Kidney capillary endothelial cell (primary cell): Measurements from ENCODE around the gene SLC28A1.
A peak's percentile ranks its signal among the peaks of the same experiment; 100 is the strongest.
"Not testable (repeated sequence)": the region's sequence is repeated elsewhere in the genome, so short reads cannot be mapped to it uniquely, and the experiment has no call there.

Experiments
- DNase-seq: peaks from one replicate; pipeline ENCODE4 v3.0.0-alpha.2; 2018; ENCODE audit warnings: low spot score

SLC28A1 gene

DNA sequence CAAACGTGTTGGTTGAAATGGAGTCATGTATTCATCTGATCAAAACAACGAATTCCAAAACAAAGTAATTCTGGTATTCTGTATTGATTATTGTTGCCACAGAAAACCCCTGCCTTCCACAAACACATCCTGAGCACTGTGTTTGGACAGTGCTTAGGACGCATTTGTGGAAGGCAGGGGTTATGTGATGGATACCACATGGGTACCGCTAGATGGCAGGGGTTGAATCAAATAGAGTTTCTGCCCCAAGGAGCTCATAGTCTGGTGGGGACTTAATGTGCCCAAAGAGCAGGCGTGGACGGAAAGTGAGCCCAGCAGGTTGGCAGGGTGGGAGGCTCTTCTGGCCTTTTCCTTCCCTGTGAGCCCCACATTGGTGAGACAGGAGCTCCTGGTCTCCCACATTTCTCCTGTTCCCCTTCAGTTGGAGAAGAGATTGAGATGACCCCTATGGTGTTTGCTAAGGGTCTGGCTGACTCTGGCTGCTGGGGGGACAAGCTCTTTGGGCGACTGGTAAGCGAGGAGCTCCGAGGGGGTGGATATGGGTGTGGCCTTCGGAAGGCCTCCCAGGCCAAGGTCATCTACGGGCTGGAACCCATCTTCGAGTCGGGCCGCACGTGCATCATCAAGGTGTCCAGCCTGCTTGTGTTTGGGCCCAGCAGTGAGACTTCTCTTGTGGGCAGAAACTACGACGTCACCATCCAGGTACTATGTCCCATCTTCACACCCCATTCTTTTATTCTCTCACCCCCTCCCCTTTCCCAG lies 22.1 kb upstream of the SLC28A1 start:
- no peak for DNase-seq

DNA sequence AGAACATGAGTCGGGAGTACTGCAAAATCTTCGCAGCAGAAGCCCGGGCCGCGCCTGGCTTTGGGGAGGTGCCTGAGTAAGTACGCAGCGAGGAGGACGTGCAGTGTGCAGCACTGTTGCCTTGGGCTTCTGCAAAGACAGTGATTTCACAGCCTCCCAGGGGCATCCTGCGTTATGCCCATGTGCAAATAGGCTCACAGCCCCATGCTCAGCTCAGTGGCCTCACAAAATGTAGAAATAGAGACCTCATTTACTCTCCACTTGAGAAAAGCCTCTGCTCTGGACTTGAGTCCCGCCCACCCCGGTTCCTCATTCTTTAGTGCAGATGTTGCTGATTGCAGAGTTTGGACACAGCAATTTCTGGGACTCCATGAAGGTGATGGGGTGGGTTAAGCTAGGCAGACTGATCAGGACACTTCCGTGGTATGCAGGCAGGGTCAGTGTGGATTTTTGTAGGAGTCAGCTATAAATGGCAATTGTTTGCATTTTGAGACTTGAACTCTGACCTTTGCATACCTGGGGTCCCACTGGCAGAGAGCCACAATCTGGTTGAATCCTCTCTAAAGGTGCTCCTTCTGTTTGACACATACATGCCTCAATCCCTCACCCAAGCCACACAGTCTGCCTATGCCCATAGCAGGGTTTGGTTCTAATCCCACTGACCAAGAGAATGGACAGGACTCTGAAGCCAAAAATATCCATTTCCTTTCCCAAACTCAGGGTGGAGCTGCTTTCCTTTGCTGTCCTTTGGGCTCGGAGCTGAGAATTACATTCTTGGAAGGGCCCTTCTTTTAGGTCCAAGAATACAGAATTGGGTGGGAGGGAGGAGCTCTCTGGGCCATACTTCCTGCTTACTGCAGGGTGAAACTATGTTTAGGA lies 20.7 kb upstream of the SLC28A1 start:
- no peak for DNase-seq

DNA sequence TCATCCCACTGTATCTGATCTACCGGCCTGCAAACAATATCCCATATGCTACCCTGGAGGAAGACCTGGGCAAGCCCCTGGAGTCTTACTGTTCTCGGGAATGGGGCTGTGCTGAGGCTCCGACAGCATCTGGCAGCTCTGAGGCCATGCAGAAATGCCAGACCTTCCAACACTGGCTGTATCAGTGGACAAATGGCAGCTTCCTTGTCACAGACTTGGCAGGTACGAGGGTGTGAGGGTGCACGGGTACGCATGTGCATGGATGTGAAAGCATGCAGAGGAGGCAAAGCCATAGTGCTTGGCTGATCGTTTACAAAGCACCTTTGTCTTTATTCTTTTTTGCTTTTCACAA lies 20.0 kb upstream of the SLC28A1 start:
- no peak for DNase-seq

DNA sequence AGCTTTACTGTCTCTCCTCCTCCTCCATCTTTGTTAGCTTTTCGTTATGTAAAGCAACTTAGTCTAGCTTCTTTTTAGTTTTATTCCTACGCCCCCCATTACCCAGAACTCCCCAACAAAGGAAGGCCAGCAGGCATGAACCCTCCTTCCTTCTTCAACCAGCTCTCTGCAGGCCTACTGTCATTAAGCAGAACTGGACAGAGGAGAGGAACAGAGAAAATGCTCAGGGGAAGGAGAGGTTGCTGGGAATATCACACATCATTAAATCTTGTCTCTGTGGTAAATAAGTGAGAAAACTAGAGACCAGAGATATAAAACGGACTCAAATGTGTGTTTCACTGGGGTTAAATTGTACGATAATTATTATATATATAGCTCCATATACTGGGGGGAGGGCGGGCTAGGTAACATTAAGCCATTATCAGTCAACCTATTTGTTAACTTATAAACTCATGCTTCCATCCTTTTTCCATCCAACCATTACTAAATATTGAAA lies 19.3 kb upstream of the SLC28A1 start:
- no peak for DNase-seq

DNA sequence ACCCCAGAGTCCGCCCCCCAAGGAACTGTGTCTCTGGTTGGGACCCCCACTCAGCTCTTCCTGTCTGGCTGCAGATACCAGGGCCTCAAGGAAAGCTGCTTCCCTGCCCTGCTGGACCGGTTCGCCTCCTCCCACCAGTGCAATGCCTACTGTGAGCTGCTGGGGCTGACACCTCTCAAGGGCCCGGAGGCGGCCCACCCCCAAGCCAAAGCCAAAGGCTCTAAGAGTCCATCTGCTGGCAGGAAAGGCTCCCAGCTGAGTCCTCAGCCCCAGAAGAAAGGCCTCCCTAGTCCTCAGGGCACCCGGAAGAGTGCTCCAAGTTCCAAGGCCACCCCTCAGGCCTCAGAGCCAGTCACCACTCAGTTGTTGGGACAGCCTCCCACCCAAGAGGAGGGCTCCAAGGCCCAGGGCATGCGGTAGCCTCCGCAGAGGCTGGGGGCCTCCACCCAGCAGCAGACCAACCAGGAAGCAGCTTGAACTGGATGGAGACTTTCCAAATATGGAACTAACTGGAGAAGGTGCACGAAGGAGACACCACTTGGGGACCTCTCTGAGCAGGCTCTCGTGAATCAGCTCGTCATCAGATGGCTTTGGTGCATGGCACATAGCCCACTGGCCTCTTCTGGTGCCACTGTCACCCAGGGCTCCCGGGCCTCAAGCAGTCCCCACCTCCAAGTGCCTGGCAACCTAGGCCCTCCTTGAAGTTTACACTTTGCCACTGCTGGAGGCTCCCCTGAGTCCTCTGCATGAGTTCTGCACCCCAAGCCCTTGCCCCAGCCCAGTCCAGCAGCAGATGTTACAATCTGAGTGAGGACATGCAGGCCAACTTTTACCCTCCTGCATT lies 16.2 kb upstream of the SLC28A1 start:
- no peak for DNase-seq

DNA sequence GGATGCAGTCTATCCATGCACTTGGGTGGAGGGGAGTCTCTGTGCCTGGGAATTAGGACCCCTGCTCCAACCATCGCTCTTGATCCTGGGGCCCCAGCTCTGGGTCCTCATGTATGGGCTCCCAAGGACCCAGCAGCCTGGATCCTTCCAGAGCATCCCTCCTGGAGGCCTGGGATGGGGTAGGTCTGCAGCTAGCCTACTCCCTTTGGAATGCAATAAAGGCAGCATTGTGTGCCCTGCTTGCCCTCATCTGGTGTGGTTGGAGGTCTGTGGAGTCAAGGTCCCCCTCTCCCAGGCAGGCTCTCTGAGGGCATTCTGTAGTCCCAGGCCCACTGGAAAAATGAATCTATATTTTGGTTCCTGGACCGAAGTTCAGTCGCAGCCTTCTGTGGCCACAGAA lies 15.0 kb upstream of the SLC28A1 start:
- no peak for DNase-seq

DNA sequence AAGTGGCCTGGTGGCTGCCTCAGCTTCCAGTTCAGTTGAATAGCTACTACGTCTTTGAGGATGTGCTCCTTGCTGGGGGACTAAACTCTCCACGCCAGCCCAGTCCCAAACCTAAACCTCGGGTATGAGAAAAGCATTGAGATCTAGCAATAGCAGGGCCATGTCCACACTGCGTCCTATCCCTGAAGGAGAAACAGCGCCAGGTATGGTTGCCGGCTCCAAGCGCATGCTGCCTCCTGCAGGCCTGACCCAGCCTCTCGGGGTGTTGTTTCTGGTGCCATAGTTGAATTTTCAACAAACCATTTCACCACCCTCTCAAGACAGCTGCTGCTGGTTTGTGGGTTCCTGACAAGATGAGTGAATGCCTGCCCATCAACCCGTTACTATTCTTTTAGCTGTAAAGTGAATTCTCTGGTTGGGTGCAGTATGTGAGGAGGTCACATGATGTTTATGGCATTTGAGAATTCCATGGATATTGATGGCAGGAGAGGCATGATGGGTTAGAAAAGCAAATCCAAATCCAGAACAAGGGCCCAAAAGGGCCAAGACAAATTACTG lies 13.0 kb upstream of the SLC28A1 start:
- no peak for DNase-seq

DNA sequence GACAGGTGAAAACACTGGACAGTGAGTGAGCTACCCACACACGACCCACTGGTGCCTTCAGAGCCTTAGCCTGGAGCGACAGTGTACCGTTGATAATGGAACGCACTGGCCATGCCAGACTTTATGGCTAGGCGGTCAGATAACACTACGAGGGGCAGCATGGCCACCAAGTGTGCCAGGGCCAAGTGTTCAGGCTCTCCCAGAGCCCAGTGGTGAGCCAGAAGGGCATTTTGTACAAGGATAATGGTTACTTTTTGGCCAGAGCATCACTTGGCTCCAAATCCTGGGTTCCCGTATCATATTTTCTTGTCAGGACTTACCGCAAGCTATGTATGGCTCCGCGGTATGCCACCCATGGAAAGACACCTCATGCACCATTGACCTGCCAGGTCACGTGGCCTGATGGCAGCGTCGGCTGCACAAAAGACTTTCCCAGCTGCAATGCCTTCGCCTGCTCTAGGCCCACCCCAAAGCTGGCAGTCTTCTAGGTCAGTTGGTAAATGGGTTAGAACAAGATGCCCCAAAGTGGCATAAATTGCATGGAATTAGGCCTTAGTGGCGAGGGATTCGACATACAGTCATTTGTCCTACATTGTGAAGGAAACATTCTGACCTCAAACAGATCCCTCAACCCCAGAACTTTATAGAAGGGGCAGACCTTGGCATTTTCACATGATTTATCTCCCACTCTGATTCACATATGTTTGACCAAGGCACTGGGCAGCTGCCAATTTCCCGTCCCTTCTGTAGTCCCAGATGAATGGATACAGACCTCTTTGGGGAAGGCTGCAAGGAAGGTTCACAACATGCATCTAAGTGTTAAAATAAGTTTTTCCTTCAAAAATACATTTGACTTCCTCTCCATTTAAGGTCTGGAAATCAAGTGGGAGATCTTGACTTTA lies 12.2 kb upstream of the SLC28A1 start:
- DNase-seq, result no peak

DNA sequence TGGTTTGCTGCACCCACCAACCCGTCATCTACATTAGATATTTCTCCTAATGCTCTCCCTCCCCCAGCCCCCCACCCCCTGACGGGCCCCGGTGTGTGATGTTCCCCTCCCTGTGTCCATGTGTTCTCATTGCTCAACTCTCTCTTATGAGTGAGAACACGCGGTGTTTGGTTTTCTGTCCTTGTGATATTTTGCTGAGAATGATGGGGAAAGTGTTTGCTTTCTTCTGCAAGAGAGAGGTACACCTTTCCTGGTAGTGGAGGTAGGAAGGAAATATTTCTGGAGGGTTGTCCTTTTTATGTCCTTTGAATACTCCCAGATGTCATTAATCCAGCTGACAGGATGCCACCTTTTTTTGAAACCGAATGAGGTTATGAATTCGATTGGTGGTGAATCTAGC lies 10.5 kb upstream of the SLC28A1 start:
- no peak for DNase-seq

DNA sequence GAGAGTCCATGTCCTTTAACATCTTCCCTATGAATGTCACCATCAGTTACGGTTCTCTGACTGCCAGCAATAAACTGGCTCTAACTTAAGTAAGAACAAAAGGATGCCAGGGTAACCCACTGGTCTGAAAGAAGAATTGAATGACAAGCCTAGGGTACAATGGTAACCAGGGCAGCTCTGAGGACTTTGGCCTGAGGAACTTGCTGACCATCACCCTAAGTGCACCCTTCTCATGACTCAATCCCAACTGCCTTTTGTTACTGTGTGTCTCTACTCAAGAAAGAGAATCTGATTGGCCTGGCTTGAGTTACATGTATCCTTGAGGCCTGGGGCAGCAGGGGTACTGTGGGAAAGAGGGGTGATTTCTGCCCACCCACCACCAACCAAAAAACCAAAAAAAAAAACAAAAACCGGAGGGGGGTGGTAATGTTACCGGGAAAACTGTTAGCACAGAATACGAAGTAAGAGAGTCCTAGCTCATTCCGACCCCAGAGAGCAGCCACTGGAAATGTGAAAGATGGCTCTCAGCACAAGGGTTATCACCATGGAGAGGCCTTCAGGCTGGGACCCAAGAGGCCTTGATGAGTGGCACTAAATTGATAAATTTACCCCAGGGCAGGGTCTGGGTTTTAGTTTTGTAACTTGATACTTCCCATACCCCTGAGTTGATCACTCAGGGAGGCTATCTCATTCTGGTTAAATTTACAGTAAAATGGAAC lies 9.3 kb upstream of the SLC28A1 start:
- no peak for DNase-seq

DNA sequence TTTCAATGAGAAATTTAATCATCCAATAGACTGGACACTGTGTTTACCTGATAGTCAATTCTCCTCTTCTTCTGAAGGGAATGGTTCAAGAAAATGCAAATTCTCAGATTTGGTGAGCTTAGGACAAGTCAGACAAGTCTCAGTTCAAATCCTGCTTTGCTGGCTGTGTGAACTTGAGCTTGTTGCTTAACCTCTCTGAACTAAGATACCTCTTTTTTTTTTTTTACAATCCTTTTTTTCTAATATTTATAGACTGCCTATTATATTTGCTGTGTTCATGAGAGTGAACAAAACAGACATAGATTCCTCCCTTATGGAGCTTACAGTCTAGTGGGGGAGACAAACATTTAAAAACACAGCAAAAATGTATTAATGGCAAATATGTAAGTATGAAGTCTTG lies 8.2 kb upstream of the SLC28A1 start:
- DNase-seq, result no peak

DNA sequence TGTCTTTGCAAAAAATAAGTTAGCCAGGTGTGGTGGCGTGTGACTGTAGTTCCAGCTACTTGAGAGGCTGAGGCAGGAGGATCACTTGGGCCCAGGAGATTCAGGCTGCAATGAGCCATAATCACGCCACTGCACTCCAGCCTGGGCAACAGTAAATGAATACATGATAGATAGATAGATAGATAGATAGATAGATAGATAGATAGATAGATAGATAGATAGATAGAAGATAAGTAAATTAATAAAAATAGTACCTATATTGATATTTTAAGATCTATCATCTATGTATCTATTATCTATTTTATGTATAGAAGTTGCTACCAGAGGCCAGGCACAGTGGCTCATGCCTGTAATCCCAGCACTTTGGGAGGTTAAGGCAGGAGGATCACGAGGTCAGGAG lies 6.8 kb upstream of the SLC28A1 start:
- DNase-seq, result not testable (repeated sequence)

DNA sequence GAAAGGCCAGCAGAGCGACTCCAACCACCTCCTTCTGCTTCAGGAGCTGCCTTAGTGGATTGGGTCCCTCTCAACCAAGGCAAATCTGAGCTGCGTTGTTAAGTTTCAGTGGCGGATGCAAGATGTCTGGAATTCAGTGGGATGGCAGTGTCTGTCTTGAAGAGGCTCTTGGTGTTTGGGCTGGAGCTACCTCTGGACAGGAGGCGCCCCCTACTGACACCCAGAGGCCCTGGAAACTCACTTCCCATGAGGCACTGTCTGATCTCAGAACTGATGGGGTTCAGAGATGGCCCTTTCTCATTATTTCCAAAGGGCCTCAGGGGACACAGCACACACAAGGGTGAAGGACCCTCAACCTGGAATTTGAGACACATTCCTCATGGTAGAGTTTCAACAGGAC lies 6.0 kb upstream of the SLC28A1 start:
- DNase-seq, result peak; percentile 36

DNA sequence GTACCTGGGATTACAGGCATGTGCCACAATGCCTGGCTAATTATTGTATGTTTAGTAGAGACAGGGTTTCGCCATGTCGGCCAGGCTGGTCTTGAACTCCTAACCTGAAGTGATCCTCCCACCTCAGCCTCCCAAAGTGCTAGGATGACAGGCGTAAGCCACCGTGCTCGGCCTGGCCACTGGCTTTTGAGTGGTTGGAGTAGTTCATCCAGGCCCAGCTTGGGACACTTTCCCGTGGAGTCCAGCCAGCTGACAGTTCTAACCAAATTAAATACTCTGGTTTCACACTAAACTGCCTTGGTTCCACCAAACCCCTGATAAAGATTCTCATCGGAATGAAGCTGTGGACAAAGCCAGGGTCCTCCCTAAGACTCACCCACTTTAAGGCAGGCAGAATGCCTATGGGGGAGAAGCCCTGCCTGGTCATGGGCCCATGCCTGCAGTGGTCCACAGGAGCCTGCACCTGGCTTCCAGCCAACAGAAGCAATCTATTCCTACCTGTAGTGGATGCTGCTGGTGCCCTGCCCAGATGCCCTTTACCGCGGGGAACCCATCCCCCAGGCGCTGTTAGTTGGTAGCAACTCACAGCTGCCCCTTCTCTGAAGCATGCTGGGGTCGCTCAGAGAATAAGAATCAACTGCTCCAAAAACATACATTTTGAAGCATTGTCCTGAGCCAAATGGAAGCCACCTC lies 5.2 kb upstream of the SLC28A1 start:
- DNase-seq, result no peak

DNA sequence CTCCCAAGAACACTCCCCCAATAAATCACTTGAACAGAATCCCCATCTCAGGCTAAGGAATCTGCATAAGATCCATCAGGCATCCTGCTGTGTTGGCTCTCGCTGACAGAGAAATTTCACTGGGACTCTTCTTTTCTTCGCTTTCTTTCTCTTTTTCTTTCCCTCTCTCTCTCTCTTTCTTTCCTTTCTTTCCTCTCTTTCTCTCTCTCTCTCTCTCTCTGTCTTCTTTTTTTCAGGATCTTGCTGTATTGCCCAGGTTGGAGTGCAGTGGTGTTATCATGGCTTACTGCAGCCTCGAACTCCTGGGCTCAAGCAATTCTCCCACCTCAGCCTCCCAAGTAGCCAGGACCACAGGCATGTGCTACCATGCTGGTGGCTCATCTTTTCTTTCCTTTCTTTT lies 4.5 kb upstream of the SLC28A1 start:
- no peak for DNase-seq

DNA sequence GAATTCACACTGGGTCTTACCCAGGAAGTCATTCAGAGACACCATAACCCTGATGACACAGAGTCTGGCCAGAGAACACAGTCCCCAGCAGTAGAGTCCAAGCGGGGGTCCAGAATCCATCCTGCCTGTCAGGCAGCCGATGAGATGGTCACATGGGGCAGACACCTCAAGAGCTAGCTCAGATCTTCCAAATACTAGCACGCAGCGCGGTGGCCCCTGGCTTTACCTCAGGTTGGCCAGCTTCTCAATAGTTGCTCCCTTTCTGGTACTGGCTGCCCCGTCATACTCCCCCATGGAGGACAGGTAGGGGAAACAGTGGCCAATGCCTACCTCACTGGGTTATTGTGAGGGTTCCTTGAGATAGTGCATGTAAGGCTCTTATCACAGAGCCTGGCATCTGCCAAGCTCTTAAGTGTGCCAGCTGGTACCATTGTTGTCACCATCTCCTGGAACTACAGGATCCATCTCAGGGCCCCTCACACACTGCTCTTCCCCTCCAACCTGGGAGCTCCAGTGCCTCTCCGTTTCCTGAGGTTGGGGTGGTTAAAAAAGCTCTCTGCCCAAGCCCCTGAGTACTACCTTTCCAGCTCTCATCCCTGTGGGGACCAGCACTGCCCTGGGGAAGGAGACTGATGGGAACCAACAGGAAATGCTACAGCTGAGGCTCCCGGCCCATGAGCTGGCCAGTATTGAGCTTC lies 3.5 kb upstream of the SLC28A1 start:
- DNase-seq, result no peak

DNA sequence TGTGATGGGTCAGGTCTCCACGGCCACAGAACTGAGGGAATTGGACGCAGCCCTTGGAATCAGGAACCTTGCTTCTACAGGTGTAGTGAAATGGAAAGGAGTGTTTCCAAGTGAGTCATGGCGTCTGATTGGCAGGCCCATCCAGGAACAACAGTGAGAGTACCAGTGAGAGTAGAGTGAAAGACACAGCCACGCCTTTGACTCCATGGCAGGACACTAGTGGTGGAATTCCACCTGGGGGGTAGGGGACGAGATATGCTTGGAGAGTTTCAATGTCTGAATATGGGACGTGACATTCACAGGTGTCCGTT lies 3.0 kb upstream of the SLC28A1 start:
- DNase-seq, result no peak

DNA sequence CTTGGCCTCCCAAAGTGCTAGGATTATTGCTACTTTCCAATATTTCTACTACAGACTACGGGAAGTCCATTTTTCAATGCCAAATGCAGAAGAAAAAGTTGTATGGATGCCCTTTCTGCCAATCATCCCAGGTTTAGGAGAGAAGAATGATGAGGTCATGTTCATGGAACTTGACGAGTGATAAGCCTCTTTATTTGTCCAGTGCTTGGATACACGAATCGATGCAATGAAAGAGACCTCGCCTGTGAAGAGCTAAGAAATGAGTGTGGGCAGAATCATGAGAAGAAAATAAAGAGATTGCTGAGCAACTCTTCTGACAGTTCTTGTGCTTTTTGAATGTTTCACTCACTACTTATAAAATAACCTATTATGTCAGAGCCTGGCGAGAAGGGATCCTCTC lies 996 bp upstream of the SLC28A1 start:
- DNase-seq, result no peak

DNA sequence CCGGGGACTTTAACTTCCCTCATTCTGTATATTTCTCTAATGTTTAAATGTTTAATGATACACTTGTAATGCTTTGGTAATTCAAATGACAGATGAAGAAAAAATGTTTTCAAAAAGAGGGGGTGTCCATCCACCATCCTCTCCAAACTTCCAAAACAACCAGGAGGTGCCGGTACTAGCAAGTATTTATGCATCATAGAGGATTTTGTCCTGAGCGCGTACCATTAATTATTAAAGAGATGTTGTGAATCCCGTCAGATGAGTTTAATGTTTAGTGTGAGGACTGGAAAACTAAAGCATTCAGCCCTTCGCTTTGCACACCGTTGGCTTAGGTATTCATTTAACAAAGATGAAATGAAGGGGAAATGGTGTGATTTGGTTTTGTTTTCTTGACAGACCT lies 1.3 kb downstream of the SLC28A1 start:
- DNase-seq, result no peak
